ENCODE measurements around the gene ZSCAN1. TPM values are rescaled to one million over a fixed set of nuclear protein-coding genes. Genes with fewer than 3 reads are reported as not detected.

The ZSCAN1 gene
- total RNA-seq, 2 experiments from 2014 or later, result not detected

DNA sequence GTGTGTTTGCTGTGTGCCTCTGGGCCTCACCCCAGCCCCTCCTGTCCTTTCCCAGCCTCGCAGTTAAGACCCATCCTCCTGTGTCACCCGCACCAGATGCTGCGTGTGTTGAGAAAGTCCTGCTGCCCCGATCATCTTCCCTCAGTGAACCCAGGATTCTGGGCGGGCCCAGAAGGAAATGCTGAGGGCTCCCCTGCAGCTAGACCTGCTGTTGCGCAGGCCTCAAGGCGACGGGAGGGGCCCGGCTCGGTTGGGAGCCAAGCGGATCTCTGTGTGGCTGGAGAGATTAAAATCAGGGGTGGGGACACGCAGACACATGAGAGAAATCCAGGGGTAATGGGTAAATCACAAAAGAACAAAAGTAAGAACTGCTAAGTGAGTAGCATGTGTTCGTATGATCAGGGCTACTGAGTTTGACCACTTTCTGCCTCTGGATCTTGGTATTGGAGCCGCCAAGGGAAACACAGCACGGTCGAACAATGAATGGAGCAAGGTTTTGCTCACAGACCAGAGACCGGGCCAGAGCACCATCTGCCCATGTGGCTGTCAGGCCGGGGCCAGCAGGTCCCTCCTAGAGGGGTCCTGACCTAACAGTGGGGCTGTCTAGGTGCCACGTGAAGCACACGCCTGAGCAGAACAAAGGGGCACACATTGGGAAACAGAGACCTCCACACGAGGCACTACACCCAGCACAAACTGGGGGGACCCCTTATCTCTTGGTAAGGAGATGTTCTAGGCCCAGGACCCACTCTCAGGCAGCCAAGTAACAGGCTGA is 7.1 kb downstream of the ZSCAN1 start:
- Histone ChIP-seq H3K79me2 (ENCODE audit: insufficient read depth, low read depth, low read length) (no peaks in the 10 kb centered on the region), H3K4me1 (ENCODE audit: insufficient read depth, low read length, poor library complexity, severe bottlenecking) (no peaks in the 10 kb centered on the region), H3K4me2 (ENCODE audit: low read length) (no peak overlapping the region), H3K9me3 (ENCODE audit: low read length) (no peaks in the 10 kb centered on the region), H3K4me3 (ENCODE audit: low read depth, low read length, poor library complexity, severe bottlenecking) (no peak overlapping the region), H3K9me2 (ENCODE audit: insufficient read depth, low read length) (no peaks in the 10 kb centered on the region), H4K20me1 (ENCODE audit: insufficient read depth, low read length) (no peaks in the 10 kb centered on the region), H3K36me3 (ENCODE audit: insufficient read depth, low read length) (no peaks in the 10 kb centered on the region), H3K27ac (ENCODE audit: low read depth, low read length, poor library complexity, severe bottlenecking) (no peak overlapping the region), H2AFZ (ENCODE audit: low read length) (no peak overlapping the region)
- no peak for DNase-seq (ENCODE audit: low spot score)
- ChIA-PET CTCF (ENCODE audit: unreplicated experiment) (no interaction called here), POLR2A (no interaction called here)
- no TSS peak for BruUV-seq (replicated peaks)
- intact Hi-C loops (cut with micrococcal nuclease; ENCODE audit: unreplicated experiment), result no loop called here
- TF ChIP-seq EZH2phosphoT487 (IDR thresholded peaks at IDR 0.05; ENCODE audit: borderline replicate concordance, low read depth, low read length), result no peak
- TF ChIP-seq, protein P1, sequence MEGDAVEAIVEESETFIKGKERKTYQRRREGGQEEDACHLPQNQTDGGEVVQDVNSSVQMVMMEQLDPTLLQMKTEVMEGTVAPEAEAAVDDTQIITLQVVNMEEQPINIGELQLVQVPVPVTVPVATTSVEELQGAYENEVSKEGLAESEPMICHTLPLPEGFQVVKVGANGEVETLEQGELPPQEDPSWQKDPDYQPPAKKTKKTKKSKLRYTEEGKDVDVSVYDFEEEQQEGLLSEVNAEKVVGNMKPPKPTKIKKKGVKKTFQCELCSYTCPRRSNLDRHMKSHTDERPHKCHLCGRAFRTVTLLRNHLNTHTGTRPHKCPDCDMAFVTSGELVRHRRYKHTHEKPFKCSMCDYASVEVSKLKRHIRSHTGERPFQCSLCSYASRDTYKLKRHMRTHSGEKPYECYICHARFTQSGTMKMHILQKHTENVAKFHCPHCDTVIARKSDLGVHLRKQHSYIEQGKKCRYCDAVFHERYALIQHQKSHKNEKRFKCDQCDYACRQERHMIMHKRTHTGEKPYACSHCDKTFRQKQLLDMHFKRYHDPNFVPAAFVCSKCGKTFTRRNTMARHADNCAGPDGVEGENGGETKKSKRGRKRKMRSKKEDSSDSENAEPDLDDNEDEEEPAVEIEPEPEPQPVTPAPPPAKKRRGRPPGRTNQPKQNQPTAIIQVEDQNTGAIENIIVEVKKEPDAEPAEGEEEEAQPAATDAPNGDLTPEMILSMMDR (conservative IDR thresholded peaks at IDR 0.05; ENCODE audit: low read length), result no peak

DNA sequence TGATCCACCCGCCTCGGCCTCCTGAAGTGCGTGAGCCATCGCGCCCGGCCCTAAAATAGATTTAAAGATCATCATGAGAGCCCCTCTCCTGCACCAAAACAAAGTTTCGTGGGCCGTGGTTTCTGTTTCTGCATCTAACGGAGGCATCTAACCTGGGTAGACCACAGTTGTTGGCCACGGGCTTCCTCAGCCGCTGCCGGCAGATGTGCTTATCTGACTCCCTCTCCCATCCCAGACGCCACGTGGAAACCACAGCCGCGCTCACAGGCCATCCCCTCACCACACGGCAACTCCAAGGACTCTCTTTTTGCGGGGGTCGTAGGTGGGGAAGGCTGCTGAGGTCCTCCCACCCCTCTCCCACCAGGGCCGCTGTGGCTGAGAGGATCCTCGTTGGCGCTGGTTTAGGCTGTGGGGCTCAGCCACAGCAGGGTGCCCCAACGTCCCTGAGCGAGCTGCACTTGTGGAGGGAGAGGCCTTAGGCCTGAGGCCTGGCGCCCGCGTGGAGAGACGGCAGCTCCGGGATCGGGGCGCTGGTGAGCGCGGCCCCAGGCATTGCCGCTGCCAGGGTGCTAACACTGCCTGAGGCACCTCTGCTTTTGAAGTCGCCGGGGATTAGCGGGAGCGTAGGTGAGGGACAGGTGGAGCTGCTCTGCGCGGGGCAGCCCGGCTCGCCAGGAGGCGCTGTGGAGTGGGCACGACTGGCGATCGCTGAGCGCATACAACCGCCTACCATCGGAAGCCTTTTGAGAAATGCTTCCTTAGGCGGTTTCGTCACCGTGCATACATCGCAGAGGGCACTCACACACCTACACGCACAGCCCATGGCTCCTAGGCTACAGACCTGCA is 8.9 kb downstream of the ZSCAN1 start:
- no TSS peak for BruUV-seq (replicated peaks)
- H4K20me1 ChIP-seq (ENCODE audit: insufficient read depth, low read length), result no peaks in the 10 kb centered on the region
- H3K4me1 ChIP-seq (ENCODE audit: insufficient read depth, low read length, poor library complexity, severe bottlenecking), result no peaks in the 10 kb centered on the region
- CTCF ChIA-PET (ENCODE audit: unreplicated experiment), result no interaction called here
- no peak overlapping the region for H3K27ac ChIP-seq (ENCODE audit: low read depth, low read length, poor library complexity, severe bottlenecking)
- no peak overlapping the region for H3K4me3 ChIP-seq (ENCODE audit: low read depth, low read length, poor library complexity, severe bottlenecking)
- intact Hi-C loops (cut with micrococcal nuclease; ENCODE audit: unreplicated experiment), result no loop called here
- no peak for DNase-seq (ENCODE audit: low spot score)
- H3K4me2 ChIP-seq (ENCODE audit: low read length), result no peak overlapping the region
- no peaks in the 10 kb centered on the region for H3K79me2 ChIP-seq (ENCODE audit: insufficient read depth, low read depth, low read length)
- POLR2A ChIA-PET, result no interaction called here
- TF ChIP-seq, protein P1 (conservative IDR thresholded peaks at IDR 0.05; ENCODE audit: low read length), result no peak
- TF ChIP-seq EZH2phosphoT487 (IDR thresholded peaks at IDR 0.05; ENCODE audit: borderline replicate concordance, low read depth, low read length), result no peak
- H3K9me2 ChIP-seq (ENCODE audit: insufficient read depth, low read length), result no peaks in the 10 kb centered on the region
- no peaks in the 10 kb centered on the region for H3K9me3 ChIP-seq (ENCODE audit: low read length)
- no peak overlapping the region for H2AFZ ChIP-seq (ENCODE audit: low read length)
- H3K36me3 ChIP-seq (ENCODE audit: insufficient read depth, low read length), result no peaks in the 10 kb centered on the region

DNA sequence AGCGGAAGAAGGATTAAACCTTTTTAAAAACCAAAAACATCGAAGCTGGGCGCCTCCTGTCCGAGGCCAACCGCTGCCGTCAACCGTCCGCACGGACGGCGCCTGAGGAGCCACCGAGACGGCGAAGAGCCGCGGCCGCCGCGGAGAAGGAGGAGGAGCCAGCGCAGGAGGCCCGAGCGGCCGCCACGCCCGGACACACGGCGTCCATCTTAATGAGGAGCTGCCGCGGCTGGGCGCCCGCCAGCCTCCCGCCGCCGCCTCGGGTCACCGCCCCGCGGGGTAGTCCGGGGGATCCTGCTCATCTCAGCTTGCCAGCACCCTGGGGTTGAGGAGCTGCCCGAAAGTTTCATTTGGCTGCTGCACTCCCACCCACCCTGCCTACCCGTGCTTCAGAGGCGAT is 10.6 kb downstream of the ZSCAN1 start:
- no peak for DNase-seq (ENCODE audit: low spot score)
- Histone ChIP-seq H3K4me3 (ENCODE audit: low read depth, low read length, poor library complexity, severe bottlenecking) (no peak overlapping the region), H3K79me2 (ENCODE audit: insufficient read depth, low read depth, low read length) (no peaks in the 10 kb centered on the region), H2AFZ (ENCODE audit: low read length) (no peak overlapping the region), H3K27ac (ENCODE audit: low read depth, low read length, poor library complexity, severe bottlenecking) (no peak overlapping the region), H3K9me2 (ENCODE audit: insufficient read depth, low read length) (no peaks in the 10 kb centered on the region), H3K4me1 (ENCODE audit: insufficient read depth, low read length, poor library complexity, severe bottlenecking) (no peaks in the 10 kb centered on the region), H3K36me3 (ENCODE audit: insufficient read depth, low read length) (no peaks in the 10 kb centered on the region), H3K9me3 (ENCODE audit: low read length) (no peaks in the 10 kb centered on the region), H4K20me1 (ENCODE audit: insufficient read depth, low read length) (no peaks in the 10 kb centered on the region), H3K4me2 (ENCODE audit: low read length) (no peak overlapping the region)
- ChIA-PET POLR2A (no interaction called here), CTCF (ENCODE audit: unreplicated experiment) (no interaction called here)
- no TSS peak for BruUV-seq (replicated peaks)
- intact Hi-C loops (cut with micrococcal nuclease; ENCODE audit: unreplicated experiment), result no loop called here
- no peak for TF ChIP-seq EZH2phosphoT487 (IDR thresholded peaks at IDR 0.05; ENCODE audit: borderline replicate concordance, low read depth, low read length)
- TF ChIP-seq, protein P1 (conservative IDR thresholded peaks at IDR 0.05; ENCODE audit: low read length), result no peak

All from OCI-LY7 (cell line).